Liver (tissue), 9 donors: ENCODE data around the gene ACTRT2. TPM values are rescaled to one million over a fixed set of nuclear protein-coding genes. Genes with fewer than 3 reads are reported as not detected.

Source experiments
- DNase-seq: peaks from one replicate; pipeline ENCODE4 v3.0.0-alpha.2; 2017; ENCODE audit warnings: low spot score
- H3K27ac ChIP-seq, 2 donors: one replicate each; pipeline ENCODE4 v1.7.0; 2013; ENCODE audit warnings: inconsistent platforms in 2 of 2, low read length in 2 of 2, control low read depth in 1 of 2, low read depth in 1 of 2, mild to moderate bottlenecking in 1 of 2
- H3K27me3 ChIP-seq, 4 donors: one replicate each; pipeline versions ENCODE4 v1.6.1 to v1.7.0; 2013; ENCODE audit warnings: low read length in 3 of 4, inconsistent platforms in 1 of 4, mild to moderate bottlenecking in 1 of 4, moderate library complexity in 1 of 4; ENCODE audit not compliant: control insufficient read depth in 4 of 4, insufficient read depth in 4 of 4
- H3K36me3 ChIP-seq, 4 donors: one replicate each; pipeline versions ENCODE4 v1.6.1 to v1.7.0; 2013; ENCODE audit warnings: low read length in 3 of 4, mild to moderate bottlenecking in 3 of 4, low read depth in 1 of 4, moderate library complexity in 1 of 4; ENCODE audit not compliant: control insufficient read depth in 4 of 4, insufficient read depth in 3 of 4
- H3K4me1 ChIP-seq, 4 donors: one replicate each; pipeline versions ENCODE4 v1.6.1 to v1.7.0; 2013; ENCODE audit warnings: low read length in 3 of 4, mild to moderate bottlenecking in 3 of 4, moderate library complexity in 1 of 4; ENCODE audit not compliant: control insufficient read depth in 4 of 4, insufficient read depth in 4 of 4
- H3K4me3 ChIP-seq, 3 donors: one replicate each; pipeline versions ENCODE4 v1.6.1 to v1.7.0; 2013; ENCODE audit warnings: low read length in 3 of 3, control low read depth in 1 of 3, low read depth in 1 of 3, mild to moderate bottlenecking in 1 of 3
- H3K9ac ChIP-seq, 2 donors: one replicate each; pipeline ENCODE4 v1.7.0; 2013; ENCODE audit warnings: low read length in 2 of 2, mild to moderate bottlenecking in 2 of 2, moderate library complexity in 2 of 2, control low read depth in 1 of 2, low read depth in 1 of 2
- H3K9me3 ChIP-seq, 4 donors: one replicate each; pipeline versions ENCODE4 v1.6.1 to v1.7.0; 2013; ENCODE audit warnings: low read length in 3 of 4; ENCODE audit not compliant: control insufficient read depth in 4 of 4
- EGR1 ChIP-seq, 2 donors: IDR thresholded peaks; 2 replicates each; pipeline ENCODE4 v1.6.1; 2016 to 2018; ENCODE audit warnings: antibody characterized with exemption in 2 of 2, low read depth in 2 of 2
- FOXA1 ChIP-seq: IDR thresholded peaks from 2 replicates; pipeline ENCODE4 v1.6.1; 2016; ENCODE audit warnings: antibody characterized with exemption
- FOXA2 ChIP-seq: IDR thresholded peaks from 2 replicates; pipeline ENCODE4 v1.6.1; 2016; ENCODE audit warnings: antibody characterized with exemption
- GABPA ChIP-seq, 2 donors: IDR thresholded peaks in 1 of 2; conservative IDR thresholded peaks in 1 of 2; 2 replicates each; pipeline ENCODE4 v1.6.1; 2016; ENCODE audit warnings: antibody characterized with exemption in 2 of 2, mild to moderate bottlenecking in 1 of 2, moderate library complexity in 1 of 2
- HNF4A ChIP-seq, 2 donors: conservative IDR thresholded peaks; 2 replicates each; pipeline ENCODE4 v1.6.1; 2016; ENCODE audit warnings: antibody characterized with exemption in 2 of 2, mild to moderate bottlenecking in 2 of 2
- HNF4G ChIP-seq: IDR thresholded peaks from 2 replicates; pipeline ENCODE4 v1.6.1; 2016; ENCODE audit warnings: antibody characterized with exemption
- JUND ChIP-seq, 2 donors: IDR thresholded peaks; 2 replicates each; pipeline ENCODE4 v1.6.1; 2016; ENCODE audit warnings: antibody characterized with exemption in 2 of 2
- NR2F2 ChIP-seq: IDR thresholded peaks from 2 replicates; pipeline ENCODE4 v1.6.1; 2016; ENCODE audit warnings: antibody characterized with exemption
- RAD21 ChIP-seq, 2 donors: IDR thresholded peaks; 2 replicates each; pipeline ENCODE4 v1.6.1; 2016; ENCODE audit warnings: antibody characterized with exemption in 2 of 2, mild to moderate bottlenecking in 2 of 2
- RXRA ChIP-seq, 2 donors: IDR thresholded peaks; 2 replicates each; pipeline ENCODE4 v1.6.1; 2017 to 2018; ENCODE audit warnings: antibody characterized with exemption in 2 of 2, mild to moderate bottlenecking in 1 of 2
- SP1 ChIP-seq: IDR thresholded peaks from 2 replicates; pipeline ENCODE4 v1.6.1; 2018; ENCODE audit warnings: antibody characterized with exemption, mild to moderate bottlenecking
- TAF1 ChIP-seq: conservative IDR thresholded peaks from 2 replicates; pipeline ENCODE4 v1.6.1; 2016; ENCODE audit warnings: antibody characterized with exemption, mild to moderate bottlenecking
- YY1 ChIP-seq: IDR thresholded peaks from 2 replicates; pipeline ENCODE4 v1.6.1; 2016; ENCODE audit warnings: antibody characterized with exemption, mild to moderate bottlenecking
- WGBS: extraction: QIAGEN DNeasy Blood & Tissue Kit; methylation state at CpG from one replicate; pipeline ENCODE4 v1.1.7; 2013; 5-methylcytosine and 5-hydroxymethylcytosine counted together
- polyA plus RNA-seq, 2 donors: library from polyadenylated mRNA; stranded (reverse) in 1 of 2; unstranded in 1 of 2; fragments of 200-250 nt in 1 of 2; fragments of >200 nt in 1 of 2; fragmentation: Nextera tagmentation in 1 of 2; extraction: Ambion mirVana in 1 of 2; gene quantifications; one replicate each; pipeline versions ENCODE4 v1.2.1 to v1.2.3, GENCODE V29; 2013 to 2015
- total RNA-seq, 2 donors: library from RNA; depleted of rRNA; stranded (reverse); fragments of >200 nt; gene quantifications; one replicate each; pipeline ENCODE4 v1.2.3, GENCODE V29; 2014
- TF ChIP-seq, protein P1 (sequence below): IDR thresholded peaks from 2 replicates; pipeline ENCODE4 v1.6.1; 2016; ENCODE audit warnings: antibody characterized with exemption, mild to moderate bottlenecking
- TF ChIP-seq, protein P2 (sequence below): IDR thresholded peaks from 2 replicates; pipeline ENCODE4 v1.6.1; 2016; ENCODE audit warnings: antibody characterized with exemption
- TF ChIP-seq, protein P3 (sequence below): IDR thresholded peaks from 2 replicates; pipeline ENCODE4 v1.6.1; 2016; ENCODE audit warnings: antibody characterized with exemption
- TF ChIP-seq, protein P4 (sequence below): IDR thresholded peaks from 2 replicates; pipeline ENCODE4 v1.6.1; 2016; ENCODE audit warnings: antibody characterized with exemption
- TF ChIP-seq, protein P5 (sequence below): fragments of 150-350 bp; IDR thresholded peaks from 2 replicates; pipeline ENCODE4 v1.5.1; 2017; ENCODE audit warnings: improper control_type of control experiment, low read depth, low read length; ENCODE audit not compliant: missing input control
- donor health status: healthy.
- donor health status: healthy.
- donor health status: healthy.
- donor health status: healthy.
- donor health status: healthy.

Gene ACTRT2
- total and polyA plus RNA-seq, 4 donors: not detected

DNA sequence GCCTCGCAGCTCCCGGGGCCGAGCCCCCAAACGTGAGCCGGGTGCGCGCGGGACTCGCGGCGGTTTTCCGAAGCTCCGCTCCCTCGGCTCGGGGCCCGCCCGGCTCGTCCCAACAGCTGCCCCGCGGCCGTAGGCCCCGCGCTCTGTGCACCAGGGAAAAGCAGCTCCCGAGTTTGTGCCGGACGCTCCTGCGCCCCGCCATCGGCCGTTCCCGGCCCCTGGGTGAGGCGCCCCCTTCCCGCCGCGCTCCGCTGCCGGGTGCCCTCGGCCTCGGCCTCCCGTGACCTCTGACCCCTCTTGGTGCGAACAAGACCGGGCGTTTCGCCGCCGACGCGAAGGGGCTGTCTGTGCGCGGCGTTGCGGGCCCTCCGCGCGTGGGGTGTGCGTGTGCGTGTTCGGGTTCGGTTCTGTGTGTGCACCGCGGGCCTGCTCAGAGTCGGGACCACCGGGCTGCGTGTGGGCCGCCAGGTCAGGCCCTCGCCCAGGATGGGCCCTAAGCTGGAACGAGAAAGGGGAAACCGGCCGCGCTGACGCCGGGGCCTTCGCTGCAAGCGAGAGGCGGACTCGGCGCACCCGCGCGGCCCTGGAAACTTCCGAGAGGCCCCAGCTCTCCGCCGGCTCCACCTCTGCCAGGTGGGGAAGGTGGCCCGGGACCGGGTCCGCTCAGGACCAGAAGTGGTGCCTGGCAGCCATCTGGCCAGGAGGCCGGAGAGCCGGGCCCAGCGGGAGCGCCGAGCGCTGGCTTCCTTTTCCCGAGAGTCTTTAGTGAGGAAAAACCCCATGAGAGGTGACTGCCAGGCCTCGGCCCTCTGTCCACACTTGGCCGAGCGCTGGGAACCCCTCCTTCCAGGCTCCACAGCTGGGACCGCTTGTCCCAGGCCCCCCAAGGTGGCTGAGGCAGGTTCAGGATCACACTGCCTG is 49.6 kb downstream of the ACTRT2 start:
- no peaks in the 10 kb centered on the region for H3K36me3 ChIP-seq
- DNase-seq: no peak
- no peak overlapping the region for H3K9ac ChIP-seq
- H3K4me1 ChIP-seq: peaks cover 5 to 26% (median 15%) of the 10 kb centered on the region in 4 donors
- H3K27ac ChIP-seq: no peak overlapping the region
- WGBS: 30% methylated on average over 97 of the region's 97 CpGs
- peaks cover 0 to 34% (median 5%) of the 10 kb centered on the region in 4 donors for H3K27me3 ChIP-seq
- H3K9me3 ChIP-seq: no peaks in the 10 kb centered on the region
- no peak for TF ChIP-seq HNF4A (conservative IDR thresholded peaks at IDR 0.05)
- peak overlapping the region in 1 of 3 donors; percentile 93 for H3K4me3 ChIP-seq

DNA sequence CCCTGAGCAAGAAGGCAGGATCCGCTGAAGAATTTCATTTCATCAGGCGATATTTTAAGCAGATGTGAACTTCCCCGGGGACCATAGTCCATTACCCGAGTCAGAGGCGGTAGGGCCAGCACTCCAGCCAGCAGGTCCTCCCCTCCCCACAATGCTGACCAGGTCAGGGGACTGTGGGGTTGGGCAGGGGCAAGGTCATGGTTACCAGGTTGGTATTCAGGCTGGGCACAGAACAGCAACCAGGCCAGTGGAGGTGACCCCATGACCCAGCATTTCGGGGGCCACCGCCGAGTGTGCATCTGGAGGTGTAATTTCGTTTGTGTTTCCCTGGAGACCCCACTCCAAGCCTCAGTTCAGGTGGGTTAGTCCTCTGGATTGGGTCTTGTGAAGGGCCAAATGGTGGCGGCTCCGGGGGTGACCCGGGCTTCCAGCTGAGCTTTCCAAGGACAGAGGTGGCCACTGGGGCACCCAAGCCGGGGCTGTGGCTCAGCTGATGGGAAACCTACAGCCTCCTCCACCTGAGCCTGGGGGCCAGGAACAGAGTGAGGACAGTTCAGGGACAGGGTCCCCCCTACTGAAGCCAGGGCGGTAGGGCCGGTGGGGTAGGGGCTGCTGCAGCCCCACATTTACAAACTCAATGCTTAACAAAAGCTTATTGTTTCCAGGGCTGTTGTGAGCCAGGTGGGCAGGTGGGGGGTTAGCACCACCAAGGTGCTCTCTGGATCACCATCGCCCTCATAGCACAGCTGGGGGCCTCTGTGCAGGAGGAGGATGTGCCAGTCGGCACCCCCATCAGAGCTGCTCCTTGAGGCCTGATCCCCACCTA is 50.5 kb downstream of the ACTRT2 start:
- DNase-seq: no peak
- Histone ChIP-seq H3K4me1 (peaks cover 5 to 26% (median 15%) of the 10 kb centered on the region in 4 donors), H3K9ac (no peak overlapping the region), H3K27ac (no peak overlapping the region), H3K36me3 (no peaks in the 10 kb centered on the region), H3K4me3 (no peak overlapping the region), H3K27me3 (peaks cover 0 to 32% (median 5%) of the 10 kb centered on the region in 4 donors), H3K9me3 (no peaks in the 10 kb centered on the region)
- 81% methylated on average over 17 of the region's 17 CpGs for WGBS
- TF ChIP-seq EGR1 (IDR thresholded peaks at IDR 0.05; ENCODE audit: low read depth in 2 of 2): no peak
- TF ChIP-seq HNF4G: no peak
- TF ChIP-seq RAD21 (IDR thresholded peaks at IDR 0.05): no peak
- TF ChIP-seq HNF4A (conservative IDR thresholded peaks at IDR 0.05): no peak
- TF ChIP-seq YY1: no peak
- no peak for TF ChIP-seq RXRA (IDR thresholded peaks at IDR 0.05)
- no peak for TF ChIP-seq GABPA (IDR thresholded peaks at IDR 0.05 in 1 of 2, conservative IDR thresholded peaks at IDR 0.05 in 1 of 2)
- TF ChIP-seq, protein P1, sequence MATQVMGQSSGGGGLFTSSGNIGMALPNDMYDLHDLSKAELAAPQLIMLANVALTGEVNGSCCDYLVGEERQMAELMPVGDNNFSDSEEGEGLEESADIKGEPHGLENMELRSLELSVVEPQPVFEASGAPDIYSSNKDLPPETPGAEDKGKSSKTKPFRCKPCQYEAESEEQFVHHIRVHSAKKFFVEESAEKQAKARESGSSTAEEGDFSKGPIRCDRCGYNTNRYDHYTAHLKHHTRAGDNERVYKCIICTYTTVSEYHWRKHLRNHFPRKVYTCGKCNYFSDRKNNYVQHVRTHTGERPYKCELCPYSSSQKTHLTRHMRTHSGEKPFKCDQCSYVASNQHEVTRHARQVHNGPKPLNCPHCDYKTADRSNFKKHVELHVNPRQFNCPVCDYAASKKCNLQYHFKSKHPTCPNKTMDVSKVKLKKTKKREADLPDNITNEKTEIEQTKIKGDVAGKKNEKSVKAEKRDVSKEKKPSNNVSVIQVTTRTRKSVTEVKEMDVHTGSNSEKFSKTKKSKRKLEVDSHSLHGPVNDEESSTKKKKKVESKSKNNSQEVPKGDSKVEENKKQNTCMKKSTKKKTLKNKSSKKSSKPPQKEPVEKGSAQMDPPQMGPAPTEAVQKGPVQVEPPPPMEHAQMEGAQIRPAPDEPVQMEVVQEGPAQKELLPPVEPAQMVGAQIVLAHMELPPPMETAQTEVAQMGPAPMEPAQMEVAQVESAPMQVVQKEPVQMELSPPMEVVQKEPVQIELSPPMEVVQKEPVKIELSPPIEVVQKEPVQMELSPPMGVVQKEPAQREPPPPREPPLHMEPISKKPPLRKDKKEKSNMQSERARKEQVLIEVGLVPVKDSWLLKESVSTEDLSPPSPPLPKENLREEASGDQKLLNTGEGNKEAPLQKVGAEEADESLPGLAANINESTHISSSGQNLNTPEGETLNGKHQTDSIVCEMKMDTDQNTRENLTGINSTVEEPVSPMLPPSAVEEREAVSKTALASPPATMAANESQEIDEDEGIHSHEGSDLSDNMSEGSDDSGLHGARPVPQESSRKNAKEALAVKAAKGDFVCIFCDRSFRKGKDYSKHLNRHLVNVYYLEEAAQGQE: no peak
- no peak for TF ChIP-seq FOXA1
- TF ChIP-seq, protein P2, sequence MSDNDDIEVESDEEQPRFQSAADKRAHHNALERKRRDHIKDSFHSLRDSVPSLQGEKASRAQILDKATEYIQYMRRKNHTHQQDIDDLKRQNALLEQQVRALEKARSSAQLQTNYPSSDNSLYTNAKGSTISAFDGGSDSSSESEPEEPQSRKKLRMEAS: no peak
- no peak for TF ChIP-seq JUND (IDR thresholded peaks at IDR 0.05)
- TF ChIP-seq NR2F2: no peak
- no peak for TF ChIP-seq FOXA2
- TF ChIP-seq, protein P3, sequence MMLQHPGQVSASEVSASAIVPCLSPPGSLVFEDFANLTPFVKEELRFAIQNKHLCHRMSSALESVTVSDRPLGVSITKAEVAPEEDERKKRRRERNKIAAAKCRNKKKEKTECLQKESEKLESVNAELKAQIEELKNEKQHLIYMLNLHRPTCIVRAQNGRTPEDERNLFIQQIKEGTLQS: no peak
- TF ChIP-seq TAF1: no peak
- TF ChIP-seq, protein P4, sequence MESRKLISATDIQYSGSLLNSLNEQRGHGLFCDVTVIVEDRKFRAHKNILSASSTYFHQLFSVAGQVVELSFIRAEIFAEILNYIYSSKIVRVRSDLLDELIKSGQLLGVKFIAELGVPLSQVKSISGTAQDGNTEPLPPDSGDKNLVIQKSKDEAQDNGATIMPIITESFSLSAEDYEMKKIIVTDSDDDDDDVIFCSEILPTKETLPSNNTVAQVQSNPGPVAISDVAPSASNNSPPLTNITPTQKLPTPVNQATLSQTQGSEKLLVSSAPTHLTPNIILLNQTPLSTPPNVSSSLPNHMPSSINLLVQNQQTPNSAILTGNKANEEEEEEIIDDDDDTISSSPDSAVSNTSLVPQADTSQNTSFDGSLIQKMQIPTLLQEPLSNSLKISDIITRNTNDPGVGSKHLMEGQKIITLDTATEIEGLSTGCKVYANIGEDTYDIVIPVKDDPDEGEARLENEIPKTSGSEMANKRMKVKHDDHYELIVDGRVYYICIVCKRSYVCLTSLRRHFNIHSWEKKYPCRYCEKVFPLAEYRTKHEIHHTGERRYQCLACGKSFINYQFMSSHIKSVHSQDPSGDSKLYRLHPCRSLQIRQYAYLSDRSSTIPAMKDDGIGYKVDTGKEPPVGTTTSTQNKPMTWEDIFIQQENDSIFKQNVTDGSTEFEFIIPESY: no peak
- TF ChIP-seq, protein P5, sequence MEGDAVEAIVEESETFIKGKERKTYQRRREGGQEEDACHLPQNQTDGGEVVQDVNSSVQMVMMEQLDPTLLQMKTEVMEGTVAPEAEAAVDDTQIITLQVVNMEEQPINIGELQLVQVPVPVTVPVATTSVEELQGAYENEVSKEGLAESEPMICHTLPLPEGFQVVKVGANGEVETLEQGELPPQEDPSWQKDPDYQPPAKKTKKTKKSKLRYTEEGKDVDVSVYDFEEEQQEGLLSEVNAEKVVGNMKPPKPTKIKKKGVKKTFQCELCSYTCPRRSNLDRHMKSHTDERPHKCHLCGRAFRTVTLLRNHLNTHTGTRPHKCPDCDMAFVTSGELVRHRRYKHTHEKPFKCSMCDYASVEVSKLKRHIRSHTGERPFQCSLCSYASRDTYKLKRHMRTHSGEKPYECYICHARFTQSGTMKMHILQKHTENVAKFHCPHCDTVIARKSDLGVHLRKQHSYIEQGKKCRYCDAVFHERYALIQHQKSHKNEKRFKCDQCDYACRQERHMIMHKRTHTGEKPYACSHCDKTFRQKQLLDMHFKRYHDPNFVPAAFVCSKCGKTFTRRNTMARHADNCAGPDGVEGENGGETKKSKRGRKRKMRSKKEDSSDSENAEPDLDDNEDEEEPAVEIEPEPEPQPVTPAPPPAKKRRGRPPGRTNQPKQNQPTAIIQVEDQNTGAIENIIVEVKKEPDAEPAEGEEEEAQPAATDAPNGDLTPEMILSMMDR: no peak
- TF ChIP-seq SP1: no peak
